Dedifferentiated amniotic fluid mesenchymal stem cell (primary cell): ENCODE results near the gene BCAM.
"Not testable (repeated sequence)": the region's sequence is repeated elsewhere in the genome, so short reads cannot be mapped to it uniquely, and the experiment has no call there.

Source experiments
- DNase-seq: peaks from one replicate; pipeline ENCODE4 v3.0.0-alpha.2; 2016; ENCODE audit errors: extremely low spot score

Gene BCAM

GRCh38 chr19:44817725-44818465 is 9.0 kb downstream of the BCAM start:
- no peak for DNase-seq

GRCh38 chr19:44818466-44819031 is 9.6 kb downstream of the BCAM start:
- DNase-seq = no peak

- no peak for DNase-seq
Measured at GRCh38 chr19:44819246-44819832, 10.4 kb downstream of the BCAM start.

GRCh38 chr19:44820648-44821609 is 12.0 kb downstream of the BCAM start:
- no peak for DNase-seq

- no peak for DNase-seq
Measured at GRCh38 chr19:44822177-44822576, 13.3 kb downstream of the BCAM start.

- no peak for DNase-seq
Measured at GRCh38 chr19:44822670-44823372, 13.9 kb downstream of the BCAM start.

- no peak for DNase-seq
Measured at GRCh38 chr19:44823373-44823698, 14.4 kb downstream of the BCAM start.

- no peak for DNase-seq
Measured at GRCh38 chr19:44824761-44825160, 15.9 kb downstream of the BCAM start.

GRCh38 chr19:44832875-44833274 is 24.0 kb downstream of the BCAM start:
- not testable (repeated sequence) for DNase-seq

- not testable (repeated sequence) for DNase-seq
Measured at GRCh38 chr19:44834399-44834798, 25.5 kb downstream of the BCAM start.

GRCh38 chr19:44839276-44839675 is 30.4 kb downstream of the BCAM start:
- no peak for DNase-seq

GRCh38 chr19:44840811-44841210 is 31.9 kb downstream of the BCAM start:
- no peak for DNase-seq

- no peak for DNase-seq
Measured at GRCh38 chr19:44841231-44841630, 32.3 kb downstream of the BCAM start.

- DNase-seq = no peak
Measured at GRCh38 chr19:44845286-44845611, 36.3 kb downstream of the BCAM start.

GRCh38 chr19:44845612-44846454 is 36.9 kb downstream of the BCAM start, which contains the start of gene NECTIN2:
TSS of gene NECTIN2 (plus strand) at chr19:44846297. CDS start at chr19:44846526, 229 bp downstream.
- peak; percentile 99 for DNase-seq

GRCh38 chr19:44846455-44847143 is 37.7 kb downstream of the BCAM start:
- DNase-seq = no peak

GRCh38 chr19:44847144-44848035 is 38.5 kb downstream of the BCAM start:
- peak; percentile 48 for DNase-seq

GRCh38 chr19:44848036-44848811 is 39.3 kb downstream of the BCAM start:
- peak; percentile 52 for DNase-seq
